Fibroblast of mammary gland (primary cell): ENCODE data around the gene CRNN.

Experiments
- DNase-seq: peaks from one replicate; pipeline ENCODE4 v3.0.0-alpha.2; 2010; ENCODE audit warnings: low read depth
- H3K4me3 ChIP-seq: 2 replicates; pipeline ENCODE4 v1.5.1; 2011; ENCODE audit warnings: low read depth, mild to moderate bottlenecking, low read length, moderate library complexity; ENCODE audit not compliant: control insufficient read depth
- TF ChIP-seq, protein P1 (sequence below): conservative IDR thresholded peaks from 2 replicates; pipeline ENCODE4 v1.5.1; 2011; ENCODE audit warnings: low read depth, low read length, inconsistent platforms; ENCODE audit not compliant: control insufficient read depth, insufficient read depth

The CRNN gene

DNA sequence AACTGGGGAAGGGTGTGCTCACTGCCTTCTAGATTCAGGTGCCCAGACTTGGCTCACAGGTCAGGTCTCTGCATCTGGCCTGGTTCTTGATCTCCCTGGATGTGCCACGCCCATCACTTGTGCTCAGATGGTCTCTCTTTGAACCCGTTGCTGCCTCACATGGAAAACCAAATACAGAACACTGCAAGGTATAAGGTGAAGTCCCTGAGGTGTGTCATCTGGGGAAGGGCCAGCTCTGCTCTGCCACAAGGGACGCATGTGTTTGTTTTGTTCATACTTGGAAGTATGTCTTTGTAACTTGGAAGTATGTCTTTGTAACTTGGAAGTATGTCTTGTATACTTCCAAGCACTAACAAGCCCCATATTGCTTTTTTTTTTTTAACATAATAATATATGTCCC lies 13.4 kb upstream of the CRNN start:
- no peak overlapping the region for H3K4me3 ChIP-seq
- TF ChIP-seq, protein P1, sequence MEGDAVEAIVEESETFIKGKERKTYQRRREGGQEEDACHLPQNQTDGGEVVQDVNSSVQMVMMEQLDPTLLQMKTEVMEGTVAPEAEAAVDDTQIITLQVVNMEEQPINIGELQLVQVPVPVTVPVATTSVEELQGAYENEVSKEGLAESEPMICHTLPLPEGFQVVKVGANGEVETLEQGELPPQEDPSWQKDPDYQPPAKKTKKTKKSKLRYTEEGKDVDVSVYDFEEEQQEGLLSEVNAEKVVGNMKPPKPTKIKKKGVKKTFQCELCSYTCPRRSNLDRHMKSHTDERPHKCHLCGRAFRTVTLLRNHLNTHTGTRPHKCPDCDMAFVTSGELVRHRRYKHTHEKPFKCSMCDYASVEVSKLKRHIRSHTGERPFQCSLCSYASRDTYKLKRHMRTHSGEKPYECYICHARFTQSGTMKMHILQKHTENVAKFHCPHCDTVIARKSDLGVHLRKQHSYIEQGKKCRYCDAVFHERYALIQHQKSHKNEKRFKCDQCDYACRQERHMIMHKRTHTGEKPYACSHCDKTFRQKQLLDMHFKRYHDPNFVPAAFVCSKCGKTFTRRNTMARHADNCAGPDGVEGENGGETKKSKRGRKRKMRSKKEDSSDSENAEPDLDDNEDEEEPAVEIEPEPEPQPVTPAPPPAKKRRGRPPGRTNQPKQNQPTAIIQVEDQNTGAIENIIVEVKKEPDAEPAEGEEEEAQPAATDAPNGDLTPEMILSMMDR: no peak
- DNase-seq: no peak

DNA sequence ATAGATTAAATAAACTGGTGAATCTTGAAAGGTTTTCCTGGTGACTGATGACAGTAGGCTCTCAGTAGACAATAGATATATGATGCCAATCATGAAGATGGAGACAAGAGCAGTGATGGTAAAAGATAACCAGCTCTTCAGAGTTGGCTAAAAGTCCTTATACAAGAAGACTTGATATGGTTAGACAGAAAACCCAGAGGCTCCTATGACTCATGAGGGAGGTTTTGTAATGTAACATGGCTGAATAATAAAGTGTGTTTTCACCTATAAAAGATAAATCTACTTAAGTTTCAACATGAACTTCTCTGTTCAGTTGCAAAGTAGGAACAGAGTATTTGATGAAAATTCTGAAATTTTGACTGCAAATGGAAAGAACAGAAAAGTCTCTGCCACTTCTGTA lies 12.7 kb upstream of the CRNN start:
- TF ChIP-seq, protein P1: no peak
- no peak overlapping the region for H3K4me3 ChIP-seq

DNA sequence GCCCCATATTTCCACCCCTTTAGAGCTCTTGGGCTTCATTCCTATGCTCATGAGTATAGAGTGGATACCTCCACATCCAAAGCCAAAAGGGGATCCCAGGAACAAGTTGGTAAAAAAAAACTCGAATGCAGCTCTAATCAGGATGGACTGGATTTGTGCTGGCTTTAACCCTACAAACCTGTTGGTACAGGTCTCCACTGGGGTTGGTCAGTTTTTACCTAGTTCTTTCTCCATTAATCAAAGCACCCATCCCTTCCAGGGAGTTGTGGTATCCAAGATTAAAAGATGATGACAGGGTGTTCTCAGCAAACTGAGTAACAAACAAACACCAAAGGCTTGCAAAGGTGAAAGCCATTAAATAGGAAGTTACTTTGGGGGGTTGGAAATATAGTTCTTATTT lies 5.9 kb upstream of the CRNN start:
- TF ChIP-seq, protein P1: no peak
- DNase-seq: no peak
- no peak overlapping the region for H3K4me3 ChIP-seq

More for the DNA sequence above, 12.7 kb upstream of the CRNN start:
- peak; percentile 15 for DNase-seq

DNA sequence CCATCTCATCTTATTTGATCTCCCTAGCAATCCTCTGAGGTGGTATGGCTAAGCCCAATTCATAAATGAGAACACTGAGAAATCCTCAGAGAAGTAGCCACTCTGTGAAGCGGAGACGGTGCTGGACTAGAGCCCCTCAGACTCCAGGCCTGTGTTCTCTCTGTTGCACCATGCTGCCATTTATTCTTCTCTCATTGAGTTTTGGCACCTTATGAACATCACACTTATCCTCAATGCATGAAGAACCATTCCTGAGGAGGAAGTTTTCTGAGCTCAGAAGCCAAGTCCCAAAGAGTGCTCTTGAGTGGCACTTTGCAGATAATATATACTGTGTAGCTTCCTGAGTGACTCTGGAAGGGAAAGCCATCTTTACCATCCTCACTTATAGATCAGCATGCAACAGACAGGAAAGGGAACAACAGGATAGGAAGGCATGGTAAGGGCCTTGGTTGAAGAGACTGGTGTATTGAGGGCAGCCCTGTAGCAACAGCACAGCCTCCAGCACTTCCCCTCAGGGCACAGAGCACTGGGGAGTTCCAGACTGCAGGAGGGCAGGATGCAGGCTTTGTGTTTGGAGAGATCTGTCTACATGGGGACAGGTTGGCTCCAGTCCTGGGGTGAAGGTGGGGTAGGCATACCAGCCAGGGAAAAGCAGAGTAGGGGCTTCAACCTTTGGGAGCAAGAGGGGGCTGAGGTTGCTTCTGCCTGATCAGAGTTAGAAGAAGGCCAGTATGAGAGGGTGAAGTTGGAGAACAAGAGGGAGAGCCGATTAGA lies 1.6 kb upstream of the CRNN start:
- no peak overlapping the region for H3K4me3 ChIP-seq
- no peak for DNase-seq
- TF ChIP-seq, protein P1: no peak

DNA sequence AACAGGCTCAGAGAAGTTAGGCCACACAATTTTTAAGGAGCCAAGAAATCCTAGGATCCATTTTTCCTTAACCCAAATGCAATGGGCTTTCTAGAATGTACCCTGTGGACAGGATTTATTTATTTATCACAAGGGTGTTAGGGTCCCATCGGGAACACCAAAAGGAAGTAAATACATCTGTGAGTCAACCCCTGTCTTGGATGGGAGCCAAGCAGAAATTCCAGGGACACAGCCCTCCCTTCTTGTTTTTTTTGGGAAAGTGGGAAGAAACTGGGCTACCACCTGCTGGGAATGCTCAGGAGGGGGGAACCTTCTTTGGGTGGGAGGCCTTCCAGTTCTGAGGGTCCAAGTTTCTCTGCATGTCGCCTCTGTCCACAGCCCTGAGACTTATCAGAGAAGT lies 1.3 kb downstream of the CRNN start:
- no peak overlapping the region for H3K4me3 ChIP-seq
- TF ChIP-seq, protein P1: no peak
- DNase-seq: no peak

DNA sequence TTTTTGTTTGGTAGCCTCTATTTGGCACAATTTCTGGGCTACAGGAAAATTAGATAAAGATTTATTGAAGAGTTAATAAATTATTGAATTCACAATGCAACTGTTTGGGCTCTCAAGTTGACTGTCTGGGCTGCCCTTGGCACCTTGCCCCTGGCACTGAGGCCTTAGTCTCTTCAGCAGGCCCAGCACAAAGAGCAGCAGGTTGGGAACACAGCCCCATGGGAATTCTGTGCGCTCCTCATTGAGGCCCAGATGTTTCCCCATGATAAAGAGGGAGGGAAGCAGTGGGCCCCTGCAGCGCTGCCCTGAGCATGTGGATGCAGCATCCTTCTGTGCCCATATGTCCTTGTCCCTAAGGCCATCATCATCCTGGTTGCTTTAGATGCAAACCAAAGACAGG lies 2.9 kb downstream of the CRNN start:
- TF ChIP-seq, protein P1: no peak
- no peak overlapping the region for H3K4me3 ChIP-seq
- DNase-seq: no peak

DNA sequence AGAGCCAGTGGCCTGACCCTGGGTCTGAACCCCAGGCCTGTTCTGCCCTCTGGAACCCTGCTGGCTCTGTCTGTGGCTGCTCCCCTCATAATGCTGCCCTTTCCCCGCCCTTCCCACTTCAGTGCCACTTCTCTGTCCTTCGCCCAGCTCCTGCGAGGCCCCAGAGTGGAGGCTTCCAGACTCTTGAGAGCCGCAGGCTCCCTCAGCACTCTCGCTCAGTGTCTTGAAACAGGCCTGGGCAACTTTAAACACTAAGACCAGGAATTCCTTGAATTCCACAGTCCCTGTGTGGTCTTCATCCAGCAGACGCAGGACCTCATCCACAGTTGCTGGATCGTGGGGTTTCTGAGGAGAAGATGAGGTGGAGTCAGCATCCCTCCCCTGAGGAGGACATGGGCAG lies 3.5 kb downstream of the CRNN start:
- TF ChIP-seq, protein P1: no peak
- no peak for DNase-seq
- no peak overlapping the region for H3K4me3 ChIP-seq
